Heart left ventricle (tissue), 16 donors: ENCODE measurements around the gene MAP1LC3B. TPM values are rescaled to one million over a fixed set of nuclear protein-coding genes. Genes with fewer than 3 reads are reported as not detected.

ENCODE experiments used
- ATAC-seq, 4 donors: fragments of 200-7000 bp; cut with Tn5 transposase; one replicate each; pipeline ENCODE4 v1.9.1; 2020 to 2022; ENCODE audit warnings: moderate library complexity in 4 of 4, mild to moderate bottlenecking in 3 of 4, moderate number of reproducible peaks in 1 of 4
- DNase-seq, 5 donors: peaks; one replicate each; pipeline ENCODE4 v3.0.0-alpha.2; 2020
- H3K27ac ChIP-seq, 12 donors: fragments of 200-600 bp; sonication (generic) in 4 of 12; one replicate each; pipeline versions ENCODE4 v1.5.0 to v1.8.0; 2016 to 2022; ENCODE audit warnings: mild to moderate bottlenecking in 2 of 12
- H3K27me3 ChIP-seq, 9 donors: fragments of 200-600 bp; sonication (generic) in 2 of 9; one replicate each; pipeline versions ENCODE4 v1.5.1 to v1.8.0; 2016 to 2022; ENCODE audit warnings: mild to moderate bottlenecking in 3 of 9
- H3K36me3 ChIP-seq, 9 donors: fragments of 200-600 bp; sonication (generic) in 2 of 9; one replicate each; pipeline versions ENCODE4 v1.5.0 to v1.8.0; 2018 to 2022; ENCODE audit warnings: mild to moderate bottlenecking in 2 of 9
- H3K4me1 ChIP-seq, 12 donors: fragments of 200-600 bp; sonication (generic) in 4 of 12; one replicate each; pipeline versions ENCODE4 v1.5.0 to v1.8.0; 2016 to 2022; ENCODE audit warnings: mild to moderate bottlenecking in 3 of 12
- H3K4me3 ChIP-seq, 12 donors: fragments of 200-600 bp; sonication (generic) in 4 of 12; one replicate each; pipeline versions ENCODE4 v1.5.0 to v1.8.0; 2017 to 2022; ENCODE audit warnings: mild to moderate bottlenecking in 9 of 12, moderate library complexity in 4 of 12
- H3K9me3 ChIP-seq, 12 donors: fragments of 200-600 bp; sonication (generic) in 4 of 12; one replicate each; pipeline versions ENCODE4 v1.5.0 to v1.8.0; 2016 to 2022; ENCODE audit warnings: mild to moderate bottlenecking in 1 of 12
- CTCF ChIP-seq, 12 donors: fragments of 200-600 bp; sonication (generic) in 4 of 12; IDR thresholded peaks; one replicate each; pipeline versions ENCODE4 v1.5.0 to v1.8.0; 2018 to 2022; ENCODE audit warnings: antibody characterized with exemption in 12 of 12, mild to moderate bottlenecking in 5 of 12
- POLR2A ChIP-seq, 2 donors: fragments of 450-650 bp; IDR thresholded peaks; one replicate each; pipeline ENCODE4 v1.6.1; 2017; ENCODE audit warnings: antibody characterized with exemption in 2 of 2, mild to moderate bottlenecking in 2 of 2, moderate library complexity in 2 of 2
- WGBS, 4 donors: extraction: QIAGEN DNeasy Blood & Tissue Kit in 2 of 4; methylation state at CpG; one replicate each; pipeline versions ENCODE4 v1.1.5 to v1.1.7; 2013 to 2018; 5-methylcytosine and 5-hydroxymethylcytosine counted together
- intact Hi-C, 10 donors: fragments of 100-400 bp; cut with DNase I; formaldehyde crosslinking; loops; one replicate each; pipeline versions ENCODE4 v1.11.1 to v1.14.2; 2022
- polyA plus RNA-seq, 2 donors: library from polyadenylated mRNA; stranded (reverse); fragments of 200-250 nt; gene quantifications; one replicate each; pipeline ENCODE4 v1.2.3, GENCODE V29; 2013
- total RNA-seq, 9 donors: library from RNA; depleted of rRNA in 2 of 9; stranded (reverse); fragments of >200 nt in 2 of 9; fragmentation: NEBNext Ultra II Directional in 3 of 9; extraction: Animal tissue kit (Norgen Biotek cat#: 25700) in 3 of 9; gene quantifications; one replicate each; pipeline versions ENCODE4 v1.1.0 to v1.2.4, GENCODE V29; 2016 to 2023
- donor health status: ischemic (EF 13 %, LVEDD 7.1; RV severe dilation, severe dysfunction).
- donor health status: healthy with polysubstance abuse.
- donor health status: DM: no; HTN: yes; CAD: no.
- donor health status: DM: no; HTN: no; CAD: no.
- donor health status: ischemic (EF 25% LVEDD 6.9; RV normal size, moderate dysfunction).
- donor health status: ischemic (EF 25% LVEDD 5.7; RV mildly dilated, moderate dysfunction).
- donor health status: healthy.
- donor health status: DM: yes; HTN: yes; CAD: no.
- donor health status: ischemic (EF 35%, LVEDD 5.7; RV mildly dilated, moderate dysfunction).
- donor health status: nonischemic (EF 11% LVEDD 7.7; RV severe dilation, severe dysfunction).
- donor health status: DM: yes; HTN: yes; CAD: no.
- donor health status: PGD.
- donor health status: ischemic (EF 29% LVEDD 5.4; RV normal size, mild dysfunction).
- donor health status: nonischemic (EF 23%, LVEDD 6.1; RV moderate dilation, normal function).

Gene MAP1LC3B
- total and polyA plus RNA-seq, 11 donors: 70.7 to 263 (median 116) TPM

GRCh38 chr16:87353613-87354012 is 38.5 kb upstream of the MAP1LC3B start:
- intact Hi-C loops: no loop called here
- WGBS, 4 donors: 93 to 97% (median 95%) methylated on average over 17 of the region's 17 CpGs
- DNase-seq (no peak), ATAC-seq (no peak)
- H3K27me3 ChIP-seq: no peaks in the 10 kb centered on the region
- TF ChIP-seq CTCF (IDR thresholded peaks at IDR 0.05) (no peak), POLR2A (IDR thresholded peaks at IDR 0.05) (no peak)
- no peak overlapping the region for H3K4me3 ChIP-seq
- peaks cover 0 to 48% (median 32%) of the 10 kb centered on the region in 9 donors for H3K36me3 ChIP-seq
- no peaks in the 10 kb centered on the region for H3K9me3 ChIP-seq
- peaks cover 0 to 33% (median 2%) of the 10 kb centered on the region in 12 donors for H3K4me1 ChIP-seq
- no peak overlapping the region for H3K27ac ChIP-seq

- Histone ChIP-seq H3K4me1 (peaks cover 0 to 43% (median 1%) of the 10 kb centered on the region in 12 donors), H3K27ac (no peak overlapping the region), H3K4me3 (no peak overlapping the region), H3K36me3 (peaks cover 0 to 63% (median 54%) of the 10 kb centered on the region in 9 donors), H3K27me3 (no peaks in the 10 kb centered on the region), H3K9me3 (no peaks in the 10 kb centered on the region)
- TF ChIP-seq POLR2A (IDR thresholded peaks at IDR 0.05) (no peak), CTCF (IDR thresholded peaks at IDR 0.05) (no peak)
- ATAC-seq (no peak), DNase-seq (peak in 1 of 5 donors; percentile 9)
- WGBS, 4 donors: 85 to 89% (median 88%) methylated on average over 8 of the region's 8 CpGs
- intact Hi-C loops: no loop called here
These were observed 35.7 kb upstream of the MAP1LC3B start for GRCh38 chr16:87356491-87356853.

DNA sequence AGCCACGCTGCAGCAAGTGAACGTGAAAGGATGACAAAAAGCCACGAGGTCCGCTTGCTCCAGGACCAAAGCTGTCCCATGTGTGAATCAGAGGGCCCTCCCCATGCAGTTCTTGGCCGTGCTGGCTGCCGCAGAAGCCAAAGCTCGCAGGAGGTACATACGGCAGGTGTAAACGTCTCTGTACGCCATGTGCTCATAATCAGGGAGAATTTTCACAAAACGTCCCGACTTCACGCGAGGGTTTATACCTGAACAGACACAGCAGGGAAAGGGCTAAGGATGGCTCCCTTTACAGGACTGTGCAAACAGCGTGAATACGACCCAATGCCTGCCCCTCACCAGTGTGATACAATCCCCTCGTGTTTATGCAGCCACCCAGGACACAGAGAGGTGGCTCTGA is 33.9 kb upstream of the MAP1LC3B start:
- Histone ChIP-seq H3K27me3 (no peaks in the 10 kb centered on the region), H3K9me3 (no peaks in the 10 kb centered on the region), H3K27ac (no peak overlapping the region), H3K4me1 (peaks cover 0 to 52% (median 6%) of the 10 kb centered on the region in 12 donors), H3K4me3 (no peak overlapping the region), H3K36me3 (peaks cover 0 to 69% (median 60%) of the 10 kb centered on the region in 9 donors)
- WGBS, 4 donors: 91 to 96% (median 94%) methylated on average over 17 of the region's 17 CpGs
- DNase-seq (no peak), ATAC-seq (no peak)
- TF ChIP-seq CTCF (IDR thresholded peaks at IDR 0.05) (no peak), POLR2A (IDR thresholded peaks at IDR 0.05) (no peak)
- intact Hi-C loops: no loop called here

- Histone ChIP-seq H3K27me3 (no peaks in the 10 kb centered on the region), H3K36me3 (peaks cover 0 to 67% (median 59%) of the 10 kb centered on the region in 9 donors), H3K27ac (no peak overlapping the region), H3K4me1 (peaks cover 0 to 57% (median 9%) of the 10 kb centered on the region in 12 donors), H3K9me3 (no peaks in the 10 kb centered on the region), H3K4me3 (no peak overlapping the region)
- ATAC-seq (peak in 1 of 4 donors; percentile 19), DNase-seq (no peak)
- TF ChIP-seq CTCF (IDR thresholded peaks at IDR 0.05) (no peak), POLR2A (IDR thresholded peaks at IDR 0.05) (no peak)
- intact Hi-C loops: no loop called here
- WGBS, 4 donors: 62 to 72% (median 70%) methylated on average over 7 to 9 of the region's 9 CpGs
These were observed 33.4 kb upstream of the MAP1LC3B start for GRCh38 chr16:87358696-87359095.
